Measurements from ENCODE around the gene KLK4.

- TF ChIP-seq CTCF (IDR thresholded peaks at IDR 0.05; ENCODE audit: low read depth, low read length), result no peak
- TF ChIP-seq POLR2A (IDR thresholded peaks at IDR 0.05; ENCODE audit: extremely low read depth, insufficient read length), result no peak
- TF ChIP-seq MAX (IDR thresholded peaks at IDR 0.05; ENCODE audit: low read depth, low read length), result no peak
Measured at GRCh38 chr19:50878851-50879250, 32.3 kb downstream of the KLK4 start.
